GM23338 (cell line): Measurements from ENCODE around the gene SND1. TPM values are rescaled to one million over a fixed set of nuclear protein-coding genes. Genes with fewer than 3 reads are reported as not detected.

Experiments
- ATAC-seq: fragments of 200-7000 bp; cut with Tn5 transposase; 3 replicates; pipeline ENCODE4 v1.9.1; 2020
- DNase-seq: peaks from one replicate; pipeline ENCODE4 v3.0.0-alpha.2; 2015; ENCODE audit warnings: low spot score
- H2AFZ ChIP-seq: fragments of 200-600 bp; sonication (generic); 2 replicates; pipeline ENCODE4 v1.8.0; 2016; ENCODE audit warnings: antibody characterized with exemption, mild to moderate bottlenecking, moderate library complexity
- H3F3A ChIP-seq: fragments of 200-600 bp; sonication (generic); replicated peaks from 2 replicates; pipeline ENCODE4 v1.8.0; 2017; ENCODE audit warnings: antibody characterized with exemption, mixed run types, low read depth
- H3K27ac ChIP-seq: fragments of 200-600 bp; sonication (generic); 2 replicates; pipeline ENCODE4 v1.6.1; 2016; ENCODE audit warnings: low read depth
- H3K27me3 ChIP-seq: fragments of 200-600 bp; sonication (generic); 2 replicates; pipeline ENCODE4 v1.8.0; 2016; ENCODE audit warnings: mild to moderate bottlenecking, mixed run types, moderate library complexity; ENCODE audit not compliant: insufficient read depth
- H3K36me3 ChIP-seq: fragments of 200-600 bp; sonication (generic); 2 replicates; pipeline ENCODE4 v1.8.0; 2016; ENCODE audit warnings: mild to moderate bottlenecking; ENCODE audit not compliant: insufficient read depth
- H3K4me1 ChIP-seq: fragments of 200-600 bp; sonication (generic); 2 replicates; pipeline ENCODE4 v1.8.0; 2016; ENCODE audit warnings: mild to moderate bottlenecking, moderate library complexity; ENCODE audit not compliant: insufficient read depth
- H3K4me2 ChIP-seq: fragments of 200-600 bp; sonication (generic); 2 replicates; pipeline ENCODE4 v1.7.1; 2017; ENCODE audit warnings: mixed run types
- H3K4me3 ChIP-seq: fragments of 200-600 bp; sonication (generic); 2 replicates; pipeline ENCODE4 v1.6.1; 2016; ENCODE audit warnings: mixed run types
- H3K79me2 ChIP-seq: fragments of 200-600 bp; sonication (generic); replicated peaks from 2 replicates; pipeline ENCODE4 v1.8.0; 2017; ENCODE audit warnings: mild to moderate bottlenecking; ENCODE audit not compliant: insufficient read depth
- H3K9me2 ChIP-seq: fragments of 200-600 bp; sonication (generic); 2 replicates; pipeline ENCODE4 v1.8.0; 2017; ENCODE audit not compliant: insufficient read depth
- H4K20me1 ChIP-seq: fragments of 200-600 bp; sonication (generic); replicated peaks from 2 replicates; pipeline ENCODE4 v1.8.0; 2017; ENCODE audit warnings: mild to moderate bottlenecking; ENCODE audit not compliant: insufficient read depth
- H3K27ac Mint-ChIP-seq: 2 replicates; pipeline ENCODE4 v1.8.0; 2020; ENCODE audit warnings: inconsistent platforms, mild to moderate bottlenecking, moderate library complexity, mixed read lengths
- H3K27me3 Mint-ChIP-seq: 3 replicates; pipeline ENCODE4 v1.8.0; 2022; ENCODE audit warnings: low read depth, mild to moderate bottlenecking, moderate library complexity, mixed read lengths, inconsistent platforms; ENCODE audit not compliant: insufficient read depth, poor library complexity
- H3K36me3 Mint-ChIP-seq: 3 replicates; pipeline ENCODE4 v1.8.0; 2021; ENCODE audit warnings: low read depth, mild to moderate bottlenecking, inconsistent platforms, moderate library complexity, mixed read lengths
- H3K4me1 Mint-ChIP-seq: 3 replicates; pipeline ENCODE4 v1.8.0; 2020; ENCODE audit warnings: mild to moderate bottlenecking, inconsistent platforms, mixed read lengths
- H3K4me3 Mint-ChIP-seq: 3 replicates; pipeline ENCODE4 v1.8.0; 2021; ENCODE audit warnings: moderate library complexity, mild to moderate bottlenecking, inconsistent platforms, mixed read lengths
- H3K9me3 Mint-ChIP-seq: 3 replicates; pipeline ENCODE4 v1.8.0; 2020; ENCODE audit warnings: moderate library complexity, mild to moderate bottlenecking, inconsistent platforms, mixed read lengths
- ETS1 ChIP-seq: IDR thresholded peaks from 2 replicates; pipeline ENCODE4 v1.6.1; 2016; ENCODE audit warnings: antibody characterized with exemption
- EZH2phosphoT487 ChIP-seq: fragments of 200-600 bp; sonication (generic); IDR thresholded peaks from one replicate; pipeline ENCODE4 v1.8.1; 2018; ENCODE audit warnings: antibody characterized with exemption; ENCODE audit not compliant: unreplicated experiment
- POLR2AphosphoS5 ChIP-seq: IDR thresholded peaks from 2 replicates; pipeline ENCODE4 v1.6.1; 2016; ENCODE audit warnings: antibody characterized with exemption, low read depth
- STAT1 ChIP-seq: IDR thresholded peaks from one replicate; pipeline ENCODE4 v1.6.1; 2016; ENCODE audit warnings: antibody characterized with exemption; ENCODE audit not compliant: unreplicated experiment
- ZNF114 ChIP-seq: fragments of 250-450 bp; sonication (Bioruptor Pico); IDR thresholded peaks from 2 replicates; pipeline ENCODE4 v1.5.0; 2020; ENCODE audit warnings: mild to moderate bottlenecking, moderate library complexity
- polyA plus RNA-seq: library from polyadenylated mRNA; unstranded; fragments of >200 nt; fragmentation: Nextera tagmentation; extraction: Ambion mirVana; gene quantifications from 2 replicates; pipeline ENCODE4 v1.2.1, GENCODE V29; 2016
- total RNA-seq: library from RNA; depleted of rRNA; stranded (reverse); fragments of >200 nt; shearing (Covaris generic); gene quantifications from 2 replicates; pipeline ENCODE4 v1.2.3, GENCODE V29; 2014
- TF ChIP-seq, protein P1 (sequence below): fragments of 250-450 bp; sonication (Bioruptor Pico); IDR thresholded peaks from 2 replicates; pipeline ENCODE4 v1.5.0; 2020; ENCODE audit warnings: mild to moderate bottlenecking, moderate library complexity
- TF ChIP-seq, protein P2 (sequence below): IDR thresholded peaks from one replicate; pipeline ENCODE4 v1.6.1; 2018; ENCODE audit warnings: antibody characterized with exemption; ENCODE audit not compliant: unreplicated experiment

The SND1 gene
- total and polyA plus RNA-seq, 2 experiments from 2014 or later: 107 to 254 TPM

- Histone ChIP-seq H3K79me2 (peaks cover 100% of the 10 kb centered on the region), H3K36me3 (no peaks in the 10 kb centered on the region), H3K9me2 (no peaks in the 10 kb centered on the region), H3K27ac (peak overlapping the region; percentile 41), H3K4me3 (peak overlapping the region; percentile 15; the same call in 1 of the 2 replicates), H3K4me1 (peaks cover 69% of the 10 kb centered on the region), H3K27me3 (no peaks in the 10 kb centered on the region), H4K20me1 (peaks cover 61% of the 10 kb centered on the region), H3F3A (peaks cover 3% of the 10 kb centered on the region; the same call in 1 of the 2 replicates), H3K4me2 (peak overlapping the region; percentile 70), H2AFZ (no peak overlapping the region)
- DNase-seq: peak; percentile 62
- H3K4me1 Mint-ChIP-seq: peaks cover 61% of the 10 kb centered on the region
- H3K27ac Mint-ChIP-seq: 0 out of 2 replicates have a peak overlapping the region, but pooled peaks have one; percentile 29
- H3K4me3 Mint-ChIP-seq: peak overlapping the region; percentile 53
- ATAC-seq: peak; percentile 96
- no peaks in the 10 kb centered on the region for H3K9me3 Mint-ChIP-seq
- peaks cover 22% of the 10 kb centered on the region for H3K36me3 Mint-ChIP-seq
- peaks cover 6% of the 10 kb centered on the region for H3K27me3 Mint-ChIP-seq
- no peak for TF ChIP-seq POLR2AphosphoS5
- TF ChIP-seq, protein P1, sequence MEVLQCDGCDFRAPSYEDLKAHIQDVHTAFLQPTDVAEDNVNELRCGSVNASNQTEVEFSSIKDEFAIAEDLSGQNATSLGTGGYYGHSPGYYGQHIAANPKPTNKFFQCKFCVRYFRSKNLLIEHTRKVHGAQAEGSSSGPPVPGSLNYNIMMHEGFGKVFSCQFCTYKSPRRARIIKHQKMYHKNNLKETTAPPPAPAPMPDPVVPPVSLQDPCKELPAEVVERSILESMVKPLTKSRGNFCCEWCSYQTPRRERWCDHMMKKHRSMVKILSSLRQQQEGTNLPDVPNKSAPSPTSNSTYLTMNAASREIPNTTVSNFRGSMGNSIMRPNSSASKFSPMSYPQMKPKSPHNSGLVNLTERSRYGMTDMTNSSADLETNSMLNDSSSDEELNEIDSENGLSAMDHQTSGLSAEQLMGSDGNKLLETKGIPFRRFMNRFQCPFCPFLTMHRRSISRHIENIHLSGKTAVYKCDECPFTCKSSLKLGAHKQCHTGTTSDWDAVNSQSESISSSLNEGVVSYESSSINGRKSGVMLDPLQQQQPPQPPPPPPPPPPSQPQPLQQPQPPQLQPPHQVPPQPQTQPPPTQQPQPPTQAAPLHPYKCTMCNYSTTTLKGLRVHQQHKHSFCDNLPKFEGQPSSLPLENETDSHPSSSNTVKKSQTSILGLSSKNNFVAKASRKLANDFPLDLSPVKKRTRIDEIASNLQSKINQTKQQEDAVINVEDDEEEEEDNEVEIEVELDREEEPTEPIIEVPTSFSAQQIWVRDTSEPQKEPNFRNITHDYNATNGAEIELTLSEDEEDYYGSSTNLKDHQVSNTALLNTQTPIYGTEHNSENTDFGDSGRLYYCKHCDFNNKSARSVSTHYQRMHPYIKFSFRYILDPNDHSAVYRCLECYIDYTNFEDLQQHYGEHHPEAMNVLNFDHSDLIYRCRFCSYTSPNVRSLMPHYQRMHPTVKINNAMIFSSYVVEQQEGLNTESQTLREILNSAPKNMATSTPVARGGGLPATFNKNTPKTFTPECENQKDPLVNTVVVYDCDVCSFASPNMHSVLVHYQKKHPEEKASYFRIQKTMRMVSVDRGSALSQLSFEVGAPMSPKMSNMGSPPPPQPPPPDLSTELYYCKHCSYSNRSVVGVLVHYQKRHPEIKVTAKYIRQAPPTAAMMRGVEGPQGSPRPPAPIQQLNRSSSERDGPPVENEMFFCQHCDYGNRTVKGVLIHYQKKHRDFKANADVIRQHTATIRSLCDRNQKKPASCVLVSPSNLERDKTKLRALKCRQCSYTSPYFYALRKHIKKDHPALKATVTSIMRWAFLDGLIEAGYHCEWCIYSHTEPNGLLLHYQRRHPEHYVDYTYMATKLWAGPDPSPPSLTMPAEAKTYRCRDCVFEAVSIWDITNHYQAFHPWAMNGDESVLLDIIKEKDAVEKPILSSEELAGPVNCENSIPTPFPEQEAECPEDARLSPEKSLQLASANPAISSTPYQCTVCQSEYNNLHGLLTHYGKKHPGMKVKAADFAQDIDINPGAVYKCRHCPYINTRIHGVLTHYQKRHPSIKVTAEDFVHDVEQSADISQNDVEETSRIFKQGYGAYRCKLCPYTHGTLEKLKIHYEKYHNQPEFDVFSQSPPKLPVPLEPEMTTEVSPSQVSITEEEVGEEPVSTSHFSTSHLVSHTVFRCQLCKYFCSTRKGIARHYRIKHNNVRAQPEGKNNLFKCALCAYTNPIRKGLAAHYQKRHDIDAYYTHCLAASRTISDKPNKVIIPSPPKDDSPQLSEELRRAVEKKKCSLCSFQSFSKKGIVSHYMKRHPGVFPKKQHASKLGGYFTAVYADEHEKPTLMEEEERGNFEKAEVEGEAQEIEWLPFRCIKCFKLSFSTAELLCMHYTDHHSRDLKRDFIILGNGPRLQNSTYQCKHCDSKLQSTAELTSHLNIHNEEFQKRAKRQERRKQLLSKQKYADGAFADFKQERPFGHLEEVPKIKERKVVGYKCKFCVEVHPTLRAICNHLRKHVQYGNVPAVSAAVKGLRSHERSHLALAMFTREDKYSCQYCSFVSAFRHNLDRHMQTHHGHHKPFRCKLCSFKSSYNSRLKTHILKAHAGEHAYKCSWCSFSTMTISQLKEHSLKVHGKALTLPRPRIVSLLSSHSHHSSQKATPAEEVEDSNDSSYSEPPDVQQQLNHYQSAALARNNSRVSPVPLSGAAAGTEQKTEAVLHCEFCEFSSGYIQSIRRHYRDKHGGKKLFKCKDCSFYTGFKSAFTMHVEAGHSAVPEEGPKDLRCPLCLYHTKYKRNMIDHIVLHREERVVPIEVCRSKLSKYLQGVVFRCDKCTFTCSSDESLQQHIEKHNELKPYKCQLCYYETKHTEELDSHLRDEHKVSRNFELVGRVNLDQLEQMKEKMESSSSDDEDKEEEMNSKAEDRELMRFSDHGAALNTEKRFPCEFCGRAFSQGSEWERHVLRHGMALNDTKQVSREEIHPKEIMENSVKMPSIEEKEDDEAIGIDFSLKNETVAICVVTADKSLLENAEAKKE (CRISPR knock-in tag): 0 out of 2 replicates have a peak, but pooled peaks have one; percentile 51
- no peak for TF ChIP-seq STAT1
Measured at GRCh38 chr7:127665922-127666321, 13.9 kb downstream of the SND1 start.

DNA sequence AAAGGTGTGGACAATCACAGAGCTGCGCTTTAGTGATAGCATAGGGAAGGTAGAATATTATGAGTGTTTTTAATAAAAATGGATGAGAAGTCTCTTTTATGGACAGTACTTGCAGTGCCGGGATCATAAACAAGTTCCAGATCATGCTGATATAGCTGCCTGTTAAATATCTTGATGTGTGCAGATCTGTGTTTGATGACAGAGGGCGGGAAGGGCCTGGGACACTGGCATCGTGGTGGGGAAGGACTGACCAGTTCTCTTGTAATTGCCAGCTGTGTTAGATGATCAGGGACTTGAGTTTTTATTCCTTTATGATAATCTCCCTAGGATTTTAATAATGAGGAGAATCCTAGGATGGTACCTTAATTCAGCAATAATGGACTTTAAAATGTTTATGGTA, 14.6 kb downstream of the SND1 start:
- no peak for ATAC-seq
- H3K36me3 Mint-ChIP-seq: peaks cover 26% of the 10 kb centered on the region

More for the DNA sequence above, 14.6 kb downstream of the SND1 start:
- Histone ChIP-seq H3K4me2 (0 out of 2 replicates have a peak overlapping the region, but pooled peaks have one; percentile 70), H3K27me3 (no peaks in the 10 kb centered on the region), H3K4me3 (peak overlapping the region; percentile 15; the same call in 1 of the 2 replicates), H3K4me1 (peaks cover 62% of the 10 kb centered on the region), H3K79me2 (peaks cover 100% of the 10 kb centered on the region), H3K36me3 (no peaks in the 10 kb centered on the region; the same call in 1 of the 2 replicates), H3K27ac (no peak overlapping the region), H2AFZ (no peak overlapping the region), H3K9me2 (no peaks in the 10 kb centered on the region), H4K20me1 (peaks cover 61% of the 10 kb centered on the region), H3F3A (peaks cover 3% of the 10 kb centered on the region; the same call in 1 of the 2 replicates)
- Mint-ChIP-seq H3K9me3 (no peaks in the 10 kb centered on the region), H3K27me3 (peaks cover 7% of the 10 kb centered on the region), H3K4me3 (no peak overlapping the region; the same call in 2 of the 3 replicates), H3K4me1 (peaks cover 55% of the 10 kb centered on the region), H3K27ac (no peak overlapping the region)
- TF ChIP-seq ZNF114 (CRISPR knock-in tag): no peak
- TF ChIP-seq, protein P2, sequence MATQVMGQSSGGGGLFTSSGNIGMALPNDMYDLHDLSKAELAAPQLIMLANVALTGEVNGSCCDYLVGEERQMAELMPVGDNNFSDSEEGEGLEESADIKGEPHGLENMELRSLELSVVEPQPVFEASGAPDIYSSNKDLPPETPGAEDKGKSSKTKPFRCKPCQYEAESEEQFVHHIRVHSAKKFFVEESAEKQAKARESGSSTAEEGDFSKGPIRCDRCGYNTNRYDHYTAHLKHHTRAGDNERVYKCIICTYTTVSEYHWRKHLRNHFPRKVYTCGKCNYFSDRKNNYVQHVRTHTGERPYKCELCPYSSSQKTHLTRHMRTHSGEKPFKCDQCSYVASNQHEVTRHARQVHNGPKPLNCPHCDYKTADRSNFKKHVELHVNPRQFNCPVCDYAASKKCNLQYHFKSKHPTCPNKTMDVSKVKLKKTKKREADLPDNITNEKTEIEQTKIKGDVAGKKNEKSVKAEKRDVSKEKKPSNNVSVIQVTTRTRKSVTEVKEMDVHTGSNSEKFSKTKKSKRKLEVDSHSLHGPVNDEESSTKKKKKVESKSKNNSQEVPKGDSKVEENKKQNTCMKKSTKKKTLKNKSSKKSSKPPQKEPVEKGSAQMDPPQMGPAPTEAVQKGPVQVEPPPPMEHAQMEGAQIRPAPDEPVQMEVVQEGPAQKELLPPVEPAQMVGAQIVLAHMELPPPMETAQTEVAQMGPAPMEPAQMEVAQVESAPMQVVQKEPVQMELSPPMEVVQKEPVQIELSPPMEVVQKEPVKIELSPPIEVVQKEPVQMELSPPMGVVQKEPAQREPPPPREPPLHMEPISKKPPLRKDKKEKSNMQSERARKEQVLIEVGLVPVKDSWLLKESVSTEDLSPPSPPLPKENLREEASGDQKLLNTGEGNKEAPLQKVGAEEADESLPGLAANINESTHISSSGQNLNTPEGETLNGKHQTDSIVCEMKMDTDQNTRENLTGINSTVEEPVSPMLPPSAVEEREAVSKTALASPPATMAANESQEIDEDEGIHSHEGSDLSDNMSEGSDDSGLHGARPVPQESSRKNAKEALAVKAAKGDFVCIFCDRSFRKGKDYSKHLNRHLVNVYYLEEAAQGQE: no peak
- TF ChIP-seq POLR2AphosphoS5: no peak
- TF ChIP-seq STAT1: no peak
- no peak for TF ChIP-seq EZH2phosphoT487
- no peak for TF ChIP-seq ETS1
- DNase-seq: no peak
